Amygdala (tissue), 56 donors: ENCODE measurements around the gene CYP2U1.
"Not testable (repeated sequence)": the region's sequence is repeated elsewhere in the genome, so short reads cannot be mapped to it uniquely, and the experiment has no call there.

Experiments
- DNase-seq, 56 donors: peaks; one replicate each; lab custom pipeline; 2025; lab: John Stamatoyannopoulos, UW

The CYP2U1 gene

DNA sequence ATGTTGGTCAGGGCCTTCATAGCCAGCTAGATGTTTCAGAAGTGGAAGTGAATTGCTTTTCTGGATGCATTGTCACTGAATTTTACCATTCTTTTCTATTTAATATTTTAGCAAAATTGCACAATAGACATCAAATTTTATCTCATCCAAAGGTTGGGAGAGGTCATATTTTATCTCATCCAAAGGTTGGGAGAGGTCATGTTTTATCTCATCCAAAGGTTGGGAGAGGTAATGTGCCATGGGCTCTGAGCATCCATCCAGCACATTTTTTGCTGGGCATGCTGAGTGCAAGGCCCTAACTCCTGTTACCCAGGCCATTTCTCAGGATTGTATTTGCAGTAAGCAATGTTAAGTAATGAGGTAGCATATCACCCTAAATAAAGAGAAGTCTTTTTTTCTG lies 14.7 kb upstream of the CYP2U1 start:
- DNase-seq: no peak

GRCh38 chr4:107917500-107917899 lies 13.8 kb upstream of the CYP2U1 start:
- DNase-seq: no peak

DNA sequence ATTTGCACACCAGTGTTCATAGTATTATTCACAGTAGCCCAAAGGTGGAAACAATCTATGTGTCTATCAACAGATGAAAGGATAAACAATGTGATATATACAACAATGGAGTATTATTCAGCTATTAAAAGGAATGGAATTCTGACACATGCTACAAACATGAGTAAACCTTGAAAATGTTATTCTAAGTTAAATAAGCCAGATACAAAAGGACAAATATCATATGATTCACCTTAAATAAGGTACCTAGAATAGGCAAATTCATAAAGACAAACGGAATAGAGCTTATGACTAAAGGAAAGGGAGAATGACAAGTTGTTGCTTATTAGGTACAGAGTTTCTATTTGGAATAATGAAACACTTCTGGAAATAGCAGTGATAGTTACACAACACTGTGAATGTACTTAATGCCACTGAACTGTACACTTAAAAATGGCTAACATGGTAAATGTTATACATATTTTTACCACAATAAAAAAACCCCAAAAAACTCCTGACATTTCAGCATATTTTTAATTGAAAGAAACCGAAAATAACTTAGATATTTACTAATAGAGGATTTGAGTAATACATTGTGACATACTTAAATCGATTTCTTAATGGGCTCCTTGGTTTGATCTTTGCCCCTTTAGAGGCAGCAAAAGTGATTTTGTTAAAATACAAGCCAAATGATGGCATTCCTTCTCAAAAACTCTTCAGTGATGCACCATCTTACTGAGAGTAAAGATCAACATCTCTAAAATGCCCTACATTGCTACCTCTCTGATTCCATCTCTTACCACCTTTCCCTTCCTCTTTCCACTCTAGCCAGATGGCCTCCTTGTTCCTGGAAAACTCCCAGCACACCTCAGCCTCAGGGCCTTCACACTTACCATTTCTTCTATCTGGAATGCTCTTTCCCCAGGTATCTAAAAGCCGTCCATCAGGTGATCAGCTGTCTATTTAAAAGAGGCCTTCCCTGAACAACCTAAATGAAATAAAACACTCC lies 8.6 kb upstream of the CYP2U1 start:
- DNase-seq: no peak

DNA sequence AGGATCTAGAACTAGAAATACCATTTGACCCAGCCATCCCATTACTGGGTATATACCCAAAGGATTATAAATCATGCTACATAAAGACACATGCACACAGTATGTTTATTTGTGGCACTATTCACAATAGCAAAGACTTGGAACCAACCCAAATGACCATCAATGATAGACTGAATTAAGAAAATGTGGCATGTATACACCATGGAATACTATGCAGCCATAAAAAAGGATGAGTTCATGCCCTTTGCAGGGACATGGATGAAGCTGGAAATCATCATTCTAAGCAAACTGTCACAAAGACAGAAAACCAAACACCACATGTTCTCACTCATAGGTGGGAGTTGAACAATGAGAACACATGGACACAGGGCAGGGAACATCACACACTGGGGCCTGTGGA lies 5.6 kb upstream of the CYP2U1 start:
- not testable (repeated sequence) for DNase-seq

DNA sequence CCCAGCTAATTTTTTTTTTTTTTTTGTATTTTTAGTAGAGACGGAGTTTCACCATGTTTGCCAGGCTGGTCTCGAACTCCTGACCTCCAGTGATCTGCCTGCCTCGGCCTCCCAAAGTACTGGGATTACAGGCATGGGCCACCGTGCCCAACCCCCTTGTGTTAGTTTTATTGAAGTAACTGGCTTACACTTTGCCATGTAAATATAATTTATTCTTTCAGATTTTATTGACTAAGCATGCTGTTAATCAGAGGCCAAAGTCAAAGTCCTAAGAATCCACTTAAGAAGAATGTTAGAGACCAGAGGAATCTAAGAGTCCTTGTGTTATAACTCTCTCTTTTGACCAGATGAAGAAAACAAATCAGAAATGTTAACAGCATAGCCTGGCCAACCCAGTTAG lies 4.5 kb upstream of the CYP2U1 start:
- DNase-seq: not testable (repeated sequence)

GRCh38 chr4:107931775-107932321 lies 499 bp downstream of the CYP2U1 start:
- peak in 30 of 56 donors; percentile 2 to 80 (median 41) for DNase-seq

DNA sequence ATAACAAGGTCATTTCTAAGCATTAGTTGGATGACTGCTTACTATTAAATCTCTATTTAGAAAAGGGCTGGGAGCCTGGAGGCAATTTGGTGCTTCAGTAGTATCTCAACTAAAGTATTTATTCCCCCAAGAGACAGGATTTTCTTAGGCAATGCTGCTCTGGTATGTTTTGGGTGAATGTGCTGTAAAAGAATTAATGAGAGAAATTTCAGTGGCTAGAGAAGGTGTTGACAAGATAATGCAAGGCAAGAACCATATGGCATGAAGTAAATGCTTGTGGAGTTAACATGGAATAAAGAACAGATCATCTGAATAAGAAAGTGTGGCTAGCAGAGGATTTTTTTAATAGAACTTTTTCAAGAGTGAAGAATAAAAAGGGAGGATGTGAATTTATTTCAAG lies 3.9 kb downstream of the CYP2U1 start:
- DNase-seq: no peak

DNA sequence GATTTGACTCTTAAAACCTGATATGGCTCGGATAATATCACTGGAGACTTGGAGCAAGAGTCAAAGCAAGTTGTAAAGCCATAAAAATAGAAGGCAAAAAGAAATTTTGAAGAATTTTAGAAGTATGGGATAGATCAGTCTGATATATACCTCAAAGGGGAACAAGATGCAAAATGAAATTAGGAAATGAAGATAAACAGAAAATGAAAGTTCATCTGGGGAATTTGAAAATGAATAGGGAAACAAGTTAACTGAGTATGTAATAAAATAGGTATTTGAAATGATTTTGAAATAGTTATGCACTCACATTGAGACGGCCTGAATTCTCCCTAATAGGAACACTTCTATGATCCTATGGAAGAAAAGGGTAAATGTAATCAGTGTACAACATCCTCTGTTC lies 5.7 kb downstream of the CYP2U1 start:
- no peak for DNase-seq

DNA sequence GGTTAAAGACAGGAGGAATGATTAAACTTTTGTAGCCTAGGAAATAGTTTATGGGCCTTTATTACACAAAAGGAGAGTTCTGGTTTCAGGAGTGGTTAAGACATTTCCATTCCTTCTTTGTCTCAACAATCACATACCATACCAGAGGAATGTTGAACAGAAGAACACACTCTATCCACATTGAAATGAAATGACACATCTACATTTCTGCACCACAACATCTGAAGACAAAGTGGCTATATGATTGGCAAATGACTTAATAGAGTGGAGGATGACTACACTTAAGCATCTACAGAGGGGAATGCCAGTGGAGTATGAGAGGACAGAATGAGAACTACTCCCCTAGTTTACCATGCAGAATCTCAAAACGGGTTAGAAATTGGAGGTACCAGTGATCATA lies 8.0 kb downstream of the CYP2U1 start:
- no peak for DNase-seq

- no peak for DNase-seq
These were observed 14.5 kb downstream of the CYP2U1 start for GRCh38 chr4:107945809-107946208.

GRCh38 chr4:107950746-107951540 lies 19.6 kb downstream of the CYP2U1 start:
- DNase-seq: no peak

DNA sequence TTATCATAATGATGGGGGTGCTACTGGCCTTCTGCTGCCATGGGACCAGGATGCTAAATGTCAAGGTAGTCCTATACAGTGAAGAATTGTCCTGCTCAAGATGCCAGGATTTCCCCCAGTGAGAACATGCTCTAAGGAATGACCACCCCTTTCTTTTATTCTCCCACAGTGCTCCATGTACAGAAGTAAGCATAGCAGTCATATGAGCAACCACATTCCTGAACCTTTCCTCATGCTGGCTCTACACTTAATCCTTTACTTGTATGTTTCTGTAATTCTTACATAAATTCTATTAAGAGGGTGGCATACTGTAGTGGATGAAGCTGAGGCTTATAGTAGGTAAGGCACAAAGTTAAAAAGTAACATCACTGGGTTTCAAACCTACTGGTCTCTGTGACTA lies 20.2 kb downstream of the CYP2U1 start:
- no peak for DNase-seq

DNA sequence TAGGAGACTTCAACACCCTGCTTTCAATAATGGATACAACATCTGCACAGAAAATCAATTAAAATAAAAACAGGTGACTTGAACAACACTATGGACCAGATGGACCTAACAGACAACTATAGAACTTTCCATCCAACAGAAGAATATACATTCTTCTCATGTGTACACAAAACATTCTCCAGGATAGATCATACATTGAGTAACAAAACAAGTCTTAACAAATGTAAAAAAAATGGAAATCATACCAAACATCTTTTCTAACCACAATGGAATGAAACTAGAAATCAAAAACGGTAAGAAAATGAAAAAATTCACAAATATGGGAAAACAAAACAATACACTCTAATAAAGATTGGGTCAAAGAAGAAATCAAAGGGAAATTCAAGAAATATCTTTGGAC lies 24.7 kb downstream of the CYP2U1 start:
- DNase-seq: no peak

GRCh38 chr4:107966903-107967302 lies 35.6 kb downstream of the CYP2U1 start:
- no peak for DNase-seq

GRCh38 chr4:107967519-107967918 lies 36.2 kb downstream of the CYP2U1 start:
- not testable (repeated sequence) for DNase-seq

- DNase-seq: not testable (repeated sequence)
These were observed 36.6 kb downstream of the CYP2U1 start for GRCh38 chr4:107967921-107968320.

GRCh38 chr4:107970063-107970798 lies 38.9 kb downstream of the CYP2U1 start:
- peak in 6 of 56 donors; percentile 1 to 26 (median 8) for DNase-seq

- no peak for DNase-seq
These were observed 41.3 kb downstream of the CYP2U1 start for GRCh38 chr4:107972605-107973004.

- DNase-seq: no peak
These were observed 43.2 kb downstream of the CYP2U1 start for GRCh38 chr4:107974523-107974922.

DNA sequence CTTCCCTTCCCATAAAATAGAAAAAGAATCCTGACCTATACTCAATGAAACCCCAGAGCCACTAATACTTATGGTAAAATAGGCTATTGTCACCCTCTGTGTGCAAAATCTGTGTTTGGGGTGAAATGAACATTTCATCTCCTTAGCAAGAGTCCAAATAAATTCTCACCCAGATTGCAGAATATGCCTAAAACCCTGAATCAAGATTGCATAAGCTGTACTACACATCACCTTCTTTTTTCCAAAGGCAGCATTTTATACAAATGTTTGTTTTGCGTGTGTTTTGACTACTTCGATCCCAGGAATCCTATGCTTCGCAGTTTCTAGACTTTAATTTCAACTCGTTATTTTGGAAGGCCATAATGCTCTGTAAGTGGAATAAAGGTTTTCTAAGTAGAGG lies 46.1 kb downstream of the CYP2U1 start:
- no peak for DNase-seq
